Measurements from ENCODE around the gene SPART. TPM values are rescaled to one million over a fixed set of nuclear protein-coding genes. Genes with fewer than 3 reads are reported as not detected.

SPART gene
- total RNA-seq, 8 experiments from 2014 or later, result 3.7 to 94.1 (median 39.3) TPM

- in situ Hi-C loops (cut with MboI; ENCODE audit: low pct_unique_long_range_greater_than_20kb in 2 of 9, low sequenced_read_pairs in 9 of 9, unreplicated experiment in 9 of 9), result no loop called here
- 48 to 100% (median 80%) methylated on average over 1 to 3 of the region's 3 CpGs; no CpG with 5 or more reads in 1 of the 10 experiments for WGBS, 10 experiments
- H3K4me3 ChIP-seq, result no peak overlapping the region
- peaks cover 2 to 4% of the 10 kb centered on the region in 2 donors for H3K4me1 ChIP-seq (replicated peaks in 1 of 2)
- no peak for ATAC-seq (replicated peaks in 6 of 8)
- no peak overlapping the region for H3K27ac ChIP-seq
These were observed 52.1 kb downstream of the SPART start for GRCh38 chr13:36294096-36294495.

- in situ Hi-C loops (cut with MboI; ENCODE audit: low pct_unique_long_range_greater_than_20kb in 2 of 9, low sequenced_read_pairs in 9 of 9, unreplicated experiment in 9 of 9), result no loop called here
- H3K4me1 ChIP-seq (replicated peaks in 1 of 2), result no peaks in the 10 kb centered on the region
- no peak overlapping the region for H3K4me3 ChIP-seq
- WGBS, 10 experiments, result 50 to 100% (median 89%) methylated on average over 1 of the region's 1 CpG; no CpG with 5 or more reads in 7 of the 10 experiments
- ATAC-seq (replicated peaks in 6 of 8), result no peak
- no peak overlapping the region for H3K27ac ChIP-seq
These were observed 52.7 kb downstream of the SPART start for GRCh38 chr13:36293497-36293896.

GRCh38 chr13:36288794-36289391, 57.3 kb downstream of the SPART start:
- in situ Hi-C loops (cut with MboI; ENCODE audit: low pct_unique_long_range_greater_than_20kb in 2 of 9, low sequenced_read_pairs in 9 of 9, unreplicated experiment in 9 of 9), result no loop called here
- no peak for ATAC-seq (replicated peaks in 6 of 8)
- H3K27ac ChIP-seq, result no peak overlapping the region
- no peaks in the 10 kb centered on the region for H3K4me1 ChIP-seq (replicated peaks in 1 of 2)
- no peak overlapping the region for H3K4me3 ChIP-seq

DNA sequence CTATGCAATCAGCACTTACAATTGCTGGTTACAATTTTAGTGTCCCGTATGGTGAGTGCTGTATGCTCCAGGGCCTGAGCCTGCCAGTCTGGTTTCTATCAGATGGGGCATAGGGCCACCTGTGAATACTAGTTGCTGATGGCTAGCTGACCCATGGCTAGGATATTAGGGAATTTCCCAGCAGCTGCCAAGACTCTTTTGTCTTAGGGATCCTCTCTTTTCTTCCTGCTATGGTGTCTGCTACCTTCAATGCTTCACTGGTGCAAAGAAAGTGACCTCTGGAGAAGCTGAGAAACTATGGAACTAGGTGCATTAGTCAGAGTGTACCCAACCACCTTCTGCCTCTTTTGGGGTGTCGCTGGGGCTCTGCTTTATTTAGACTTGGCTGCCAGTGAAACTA, 60.2 kb downstream of the SPART start:
- in situ Hi-C loops (cut with MboI; ENCODE audit: low pct_unique_long_range_greater_than_20kb in 2 of 9, low sequenced_read_pairs in 9 of 9, unreplicated experiment in 9 of 9), result no loop called here
- ATAC-seq (replicated peaks in 6 of 8), result no peak
- Histone ChIP-seq H3K4me3 (no peak overlapping the region), H3K4me1 (replicated peaks in 1 of 2) (no peaks in the 10 kb centered on the region), H3K27ac (no peak overlapping the region)
- WGBS, 10 experiments, result 43 to 100% (median 90%) methylated on average over 1 to 2 of the region's 2 CpGs; no CpG with 5 or more reads in 1 of the 10 experiments

DNA sequence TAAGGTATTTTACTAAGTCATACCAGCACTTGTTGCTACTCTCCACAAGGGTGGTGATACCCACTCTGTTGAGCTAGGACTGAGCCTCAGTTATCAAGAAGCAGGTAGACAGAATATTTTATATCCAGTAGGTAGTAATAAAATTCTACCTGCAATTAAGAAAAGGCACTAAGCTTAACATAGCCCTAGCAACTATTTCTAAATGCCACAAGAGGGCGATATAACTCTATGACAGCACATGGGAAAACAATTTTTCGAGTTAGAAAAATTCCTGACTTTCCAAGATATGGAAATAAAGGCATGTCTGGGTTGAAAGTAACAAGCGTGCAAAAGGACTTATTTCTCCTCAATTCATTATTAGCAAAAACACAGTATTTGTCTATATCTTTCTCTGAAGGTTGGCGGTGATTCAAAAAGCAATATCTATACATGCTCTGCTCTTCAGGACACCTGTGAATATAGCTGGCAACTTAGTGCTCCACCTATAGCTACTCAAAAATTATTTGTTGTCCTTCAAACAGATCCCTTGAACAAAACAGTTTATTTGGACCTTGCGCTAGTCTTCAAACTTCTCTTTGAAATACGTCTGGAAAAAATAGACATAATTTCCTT, 63.3 kb downstream of the SPART start:
- peak in 5 of 8 experiments; percentile 24 to 67 (median 47) for ATAC-seq (replicated peaks in 6 of 8)
- Histone ChIP-seq H3K4me3 (no peak overlapping the region), H3K4me1 (replicated peaks in 1 of 2) (no peaks in the 10 kb centered on the region), H3K27ac (no peak overlapping the region)
- 21 to 83% (median 49%) methylated on average over 1 to 6 of the region's 6 CpGs; no CpG with 5 or more reads in 1 of the 10 experiments for WGBS, 10 experiments
- in situ Hi-C loops (cut with MboI; ENCODE audit: low pct_unique_long_range_greater_than_20kb in 2 of 9, low sequenced_read_pairs in 9 of 9, unreplicated experiment in 9 of 9), result no loop called here

GRCh38 chr13:36275190-36276002, 70.8 kb downstream of the SPART start:
- Histone ChIP-seq H3K4me3 (no peak overlapping the region), H3K4me1 (replicated peaks in 1 of 2) (no peaks in the 10 kb centered on the region), H3K27ac (no peak overlapping the region)
- in situ Hi-C loops (cut with MboI; ENCODE audit: low pct_unique_long_range_greater_than_20kb in 2 of 9, low sequenced_read_pairs in 9 of 9, unreplicated experiment in 9 of 9), result loop anchor here in 5 of 9 experiments (5.0 to 10.0 kb wide), 3 partner anchors 291 to 301 kb away; no protein-coding TSS in a partner anchor
- WGBS, 10 experiments, result 37 to 100% (median 77%) methylated on average over 1 to 3 of the region's 3 CpGs; no CpG with 5 or more reads in 1 of the 10 experiments
- ATAC-seq (replicated peaks in 6 of 8), result peak in 6 of 8 experiments; percentile 43 to 63 (median 46)

DNA sequence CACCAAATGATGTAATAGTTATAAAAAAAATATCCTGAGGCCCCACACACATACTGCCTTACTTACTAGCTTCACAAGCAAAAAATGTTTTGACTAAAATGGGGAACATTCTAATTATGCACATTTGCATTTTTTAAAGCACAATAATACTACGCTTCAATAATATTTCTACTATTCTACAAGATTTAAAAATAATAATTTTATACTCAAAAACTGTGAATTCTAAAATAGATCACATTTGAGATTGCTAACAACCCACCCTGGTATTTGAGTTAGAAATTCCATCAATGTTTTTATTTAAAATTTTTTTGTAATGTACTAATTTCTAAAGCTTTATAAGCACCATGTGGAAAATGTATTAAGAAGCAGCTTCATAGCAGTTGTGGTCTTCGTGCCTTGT, 72.8 kb downstream of the SPART start:
- H3K4me3 ChIP-seq, result no peak overlapping the region
- 27 to 100% (median 95%) methylated on average over 1 to 2 of the region's 2 CpGs; no CpG with 5 or more reads in 1 of the 10 experiments for WGBS, 10 experiments
- H3K27ac ChIP-seq, result no peak overlapping the region
- in situ Hi-C loops (cut with MboI; ENCODE audit: low pct_unique_long_range_greater_than_20kb in 2 of 9, low sequenced_read_pairs in 9 of 9, unreplicated experiment in 9 of 9), result loop anchor here in 7 of 9 experiments (10.0 to 25.0 kb wide), 3 partner anchors 286 to 299 kb away; no protein-coding TSS in a partner anchor
- no peaks in the 10 kb centered on the region for H3K4me1 ChIP-seq (replicated peaks in 1 of 2)
- ATAC-seq (replicated peaks in 6 of 8), result no peak

GRCh38 chr13:36261976-36262375, 84.2 kb downstream of the SPART start:
- ATAC-seq (replicated peaks in 6 of 8), result peak in 1 of 8 experiments; percentile 48
- H3K4me1 ChIP-seq (replicated peaks in 1 of 2), result no peaks in the 10 kb centered on the region
- H3K4me3 ChIP-seq, result no peak overlapping the region
- in situ Hi-C loops (cut with MboI; ENCODE audit: low pct_unique_long_range_greater_than_20kb in 2 of 9, low sequenced_read_pairs in 9 of 9, unreplicated experiment in 9 of 9), result loop anchor here in 4 of 9 experiments (10.0 to 25.0 kb wide), 2 partner anchors 275 to 277 kb away; no protein-coding TSS in a partner anchor
- H3K27ac ChIP-seq, result no peak overlapping the region

- Histone ChIP-seq H3K27ac (no peak overlapping the region), H3K4me3 (no peak overlapping the region), H3K4me1 (replicated peaks in 1 of 2) (no peaks in the 10 kb centered on the region)
- no peak for ATAC-seq (replicated peaks in 6 of 8)
- 0 to 100% (median 65%) methylated on average over 1 to 3 of the region's 3 CpGs; no CpG with 5 or more reads in 2 of the 10 experiments for WGBS, 10 experiments
- in situ Hi-C loops (cut with MboI; ENCODE audit: low pct_unique_long_range_greater_than_20kb in 2 of 9, low sequenced_read_pairs in 9 of 9, unreplicated experiment in 9 of 9), result loop anchor here in 4 of 9 experiments (10.0 to 25.0 kb wide), 2 partner anchors 274 to 276 kb away; no protein-coding TSS in a partner anchor
These were observed 85.2 kb downstream of the SPART start for GRCh38 chr13:36261011-36261410.

GRCh38 chr13:36259361-36260137, 86.6 kb downstream of the SPART start:
- ATAC-seq (replicated peaks in 6 of 8), result no peak
- no peaks in the 10 kb centered on the region for H3K4me1 ChIP-seq (replicated peaks in 1 of 2)
- in situ Hi-C loops (cut with MboI; ENCODE audit: low pct_unique_long_range_greater_than_20kb in 2 of 9, low sequenced_read_pairs in 9 of 9, unreplicated experiment in 9 of 9), result loop anchor here in 4 of 9 experiments (10.0 to 25.0 kb wide), 2 partner anchors 272 to 275 kb away; no protein-coding TSS in a partner anchor
- no peak overlapping the region for H3K27ac ChIP-seq
- H3K4me3 ChIP-seq, result no peak overlapping the region
- 60 to 100% (median 92%) methylated on average over 1 to 6 of the region's 8 CpGs; no CpG with 5 or more reads in 2 of the 10 experiments for WGBS, 10 experiments

- Histone ChIP-seq H3K27ac (no peak overlapping the region), H3K4me3 (no peak overlapping the region), H3K4me1 (replicated peaks in 1 of 2) (no peaks in the 10 kb centered on the region)
- ATAC-seq (replicated peaks in 6 of 8), result no peak
- in situ Hi-C loops (cut with MboI; ENCODE audit: low pct_unique_long_range_greater_than_20kb in 2 of 9, low sequenced_read_pairs in 9 of 9, unreplicated experiment in 9 of 9), result loop anchor here in 3 of 9 experiments (25.0 kb wide), 1 partner anchor 272 kb away; no protein-coding TSS in a partner anchor
- 20 to 100% (median 86%) methylated on average over 1 to 7 of the region's 8 CpGs; no CpG with 5 or more reads in 4 of the 10 experiments for WGBS, 10 experiments
These were observed 87.4 kb downstream of the SPART start for GRCh38 chr13:36258831-36259230.

All from motor neuron (in vitro differentiated cells).